Measurements from ENCODE around the gene LCN10.

DNA sequence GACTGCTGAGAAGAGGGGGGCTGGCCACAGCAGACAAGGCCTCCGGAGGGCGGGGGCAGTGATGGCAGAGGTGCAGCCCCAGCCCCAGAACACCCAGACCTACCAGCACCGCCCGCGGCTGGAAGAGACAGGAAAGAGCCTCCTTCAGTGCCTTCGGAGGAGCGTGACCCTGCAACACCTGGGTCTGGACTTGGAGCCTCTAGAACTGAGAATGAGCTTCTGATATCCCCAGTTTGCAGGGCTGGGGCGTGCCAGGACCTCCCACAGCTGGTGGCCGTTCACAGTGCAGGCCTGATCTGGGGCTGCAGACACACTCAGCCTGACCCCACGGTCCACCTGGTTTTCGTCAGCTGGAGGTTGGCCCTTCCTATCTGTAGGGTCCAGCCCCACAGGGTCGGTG, 9.1 kb downstream of the LCN10 start:
- TF ChIP-seq CTCF (conservative IDR thresholded peaks at IDR 0.05; ENCODE audit: low read length) (no peak), EZH2phosphoT487 (IDR thresholded peaks at IDR 0.05; ENCODE audit: borderline replicate concordance, low read depth, low read length) (no peak)
